Glutamatergic neuron (in vitro differentiated cells): ENCODE results near the gene WDR90. TPM values are rescaled to one million over a fixed set of nuclear protein-coding genes. Genes with fewer than 3 reads are reported as not detected.
A peak's percentile ranks its signal among the peaks of the same experiment; 100 is the strongest.

ENCODE experiments used
- DNase-seq: peaks from one replicate; pipeline ENCODE4 v3.0.0; 2022
- H3K27ac Mint-ChIP-seq: one replicate; pipeline ENCODE4 v1.8.0; 2020; ENCODE audit warnings: mild to moderate bottlenecking, mixed read lengths, inconsistent platforms; ENCODE audit not compliant: unreplicated experiment
- H3K27me3 Mint-ChIP-seq: one replicate; pipeline ENCODE4 v1.8.0; 2020; ENCODE audit warnings: mild to moderate bottlenecking, moderate library complexity, mixed read lengths, inconsistent platforms; ENCODE audit not compliant: unreplicated experiment
- H3K36me3 Mint-ChIP-seq: one replicate; pipeline ENCODE4 v1.8.0; 2020; ENCODE audit warnings: mild to moderate bottlenecking, mixed read lengths, inconsistent platforms; ENCODE audit not compliant: unreplicated experiment
- H3K4me1 Mint-ChIP-seq: one replicate; pipeline ENCODE4 v1.8.0; 2020; ENCODE audit warnings: mild to moderate bottlenecking, low read depth, mixed read lengths, inconsistent platforms; ENCODE audit not compliant: unreplicated experiment
- H3K4me3 Mint-ChIP-seq: one replicate; pipeline ENCODE4 v1.8.0; 2020; ENCODE audit warnings: mild to moderate bottlenecking, mixed read lengths, inconsistent platforms; ENCODE audit not compliant: unreplicated experiment
- H3K9me3 Mint-ChIP-seq: one replicate; pipeline ENCODE4 v1.8.0; 2020; ENCODE audit warnings: mild to moderate bottlenecking, moderate library complexity, mixed read lengths, inconsistent platforms; ENCODE audit not compliant: unreplicated experiment
- total RNA-seq: library from RNA; stranded (reverse); fragmentation: NEBNext Ultra II Directional; extraction: Animal tissue kit (Norgen Biotek cat#: 25700); gene quantifications from one replicate; pipeline ENCODE4 v1.2.1, GENCODE V29; 2021; ENCODE audit not compliant: unreplicated experiment
- TF ChIP-seq, protein P1 (sequence below): fragments of 200-600 bp; sonication (generic); IDR thresholded peaks from one replicate; pipeline ENCODE4 v1.5.0; 2021; ENCODE audit not compliant: partially characterized antibody, unreplicated experiment

The WDR90 gene
- total RNA-seq, 1 donor from 2014 or later = 24.6 TPM

DNA sequence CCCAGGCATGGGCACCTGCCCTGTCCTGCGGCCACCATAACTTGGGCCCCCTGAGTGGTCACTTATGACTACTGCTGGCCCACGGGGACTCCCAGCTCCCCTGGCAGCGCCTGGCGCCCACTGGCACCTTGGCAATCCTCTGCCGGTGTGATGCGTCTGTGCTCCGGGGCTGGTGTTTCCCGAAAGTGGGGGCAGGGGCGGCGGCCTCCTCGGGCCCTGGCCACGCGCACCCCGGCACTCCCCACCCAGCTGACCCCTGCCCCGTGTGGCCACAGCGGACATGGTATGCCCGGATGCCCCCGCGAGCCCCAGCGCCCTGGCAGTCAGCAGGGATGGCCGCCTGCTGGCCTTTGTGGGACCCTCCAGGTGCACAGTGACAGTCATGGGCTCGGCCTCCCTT lies 8.3 kb downstream of the WDR90 start:
- H3K36me3 Mint-ChIP-seq = no peaks in the 10 kb centered on the region
- TF ChIP-seq, protein P1, sequence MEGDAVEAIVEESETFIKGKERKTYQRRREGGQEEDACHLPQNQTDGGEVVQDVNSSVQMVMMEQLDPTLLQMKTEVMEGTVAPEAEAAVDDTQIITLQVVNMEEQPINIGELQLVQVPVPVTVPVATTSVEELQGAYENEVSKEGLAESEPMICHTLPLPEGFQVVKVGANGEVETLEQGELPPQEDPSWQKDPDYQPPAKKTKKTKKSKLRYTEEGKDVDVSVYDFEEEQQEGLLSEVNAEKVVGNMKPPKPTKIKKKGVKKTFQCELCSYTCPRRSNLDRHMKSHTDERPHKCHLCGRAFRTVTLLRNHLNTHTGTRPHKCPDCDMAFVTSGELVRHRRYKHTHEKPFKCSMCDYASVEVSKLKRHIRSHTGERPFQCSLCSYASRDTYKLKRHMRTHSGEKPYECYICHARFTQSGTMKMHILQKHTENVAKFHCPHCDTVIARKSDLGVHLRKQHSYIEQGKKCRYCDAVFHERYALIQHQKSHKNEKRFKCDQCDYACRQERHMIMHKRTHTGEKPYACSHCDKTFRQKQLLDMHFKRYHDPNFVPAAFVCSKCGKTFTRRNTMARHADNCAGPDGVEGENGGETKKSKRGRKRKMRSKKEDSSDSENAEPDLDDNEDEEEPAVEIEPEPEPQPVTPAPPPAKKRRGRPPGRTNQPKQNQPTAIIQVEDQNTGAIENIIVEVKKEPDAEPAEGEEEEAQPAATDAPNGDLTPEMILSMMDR = no peak
- no peaks in the 10 kb centered on the region for H3K9me3 Mint-ChIP-seq
- peaks cover 1% of the 10 kb centered on the region for H3K27me3 Mint-ChIP-seq
- H3K27ac Mint-ChIP-seq = no peak overlapping the region
- H3K4me1 Mint-ChIP-seq = no peaks in the 10 kb centered on the region
- DNase-seq = no peak
- H3K4me3 Mint-ChIP-seq = no peak overlapping the region

DNA sequence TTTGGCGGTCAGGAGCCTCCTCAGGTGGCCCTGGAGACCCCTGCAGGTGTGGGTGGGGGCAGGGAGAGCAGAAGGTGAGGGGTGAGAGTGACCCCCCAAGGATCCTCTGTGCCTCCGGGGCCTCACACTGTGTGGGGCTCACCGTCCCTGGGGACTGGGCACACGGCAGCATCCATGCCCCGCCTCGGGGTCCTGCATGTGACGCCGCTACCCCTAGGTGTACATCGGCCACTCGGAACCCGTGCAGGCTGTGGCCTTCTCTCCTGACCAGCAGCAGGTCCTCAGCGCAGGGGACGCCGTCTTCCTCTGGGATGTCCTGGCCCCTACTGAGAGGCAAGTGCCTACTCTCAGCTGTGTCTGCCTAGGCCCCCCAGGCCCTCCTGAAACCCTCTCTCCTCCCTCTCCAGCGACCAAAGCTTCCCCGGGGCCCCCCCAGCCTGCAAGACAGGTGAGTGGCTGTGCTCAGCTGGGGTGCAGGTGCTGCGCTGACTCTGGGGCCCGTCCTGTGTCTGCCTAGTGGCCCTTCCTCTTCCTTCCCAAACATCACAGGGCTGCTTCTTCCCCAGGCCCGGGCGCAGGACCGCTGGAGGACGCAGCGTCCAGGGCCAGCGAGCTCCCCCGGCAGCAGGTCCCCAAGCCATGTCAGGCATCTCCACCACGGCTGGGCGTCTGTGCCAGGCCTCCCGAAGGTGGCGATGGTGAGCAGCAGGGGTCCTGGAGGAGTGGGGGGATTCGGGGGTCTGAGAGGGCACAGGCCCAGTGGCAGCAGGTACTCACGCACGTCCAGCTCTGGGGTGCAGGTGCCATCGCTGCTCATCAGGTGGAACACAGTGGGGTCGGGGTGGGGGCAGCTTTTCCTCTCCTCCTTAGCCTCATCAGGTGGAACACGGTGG lies 9.8 kb downstream of the WDR90 start:
- Mint-ChIP-seq H3K9me3 (no peaks in the 10 kb centered on the region), H3K27ac (no peak overlapping the region), H3K4me3 (no peak overlapping the region), H3K36me3 (no peaks in the 10 kb centered on the region), H3K4me1 (peaks cover 1% of the 10 kb centered on the region), H3K27me3 (peaks cover 5% of the 10 kb centered on the region)
- no peak for DNase-seq
- TF ChIP-seq, protein P1 = no peak

DNA sequence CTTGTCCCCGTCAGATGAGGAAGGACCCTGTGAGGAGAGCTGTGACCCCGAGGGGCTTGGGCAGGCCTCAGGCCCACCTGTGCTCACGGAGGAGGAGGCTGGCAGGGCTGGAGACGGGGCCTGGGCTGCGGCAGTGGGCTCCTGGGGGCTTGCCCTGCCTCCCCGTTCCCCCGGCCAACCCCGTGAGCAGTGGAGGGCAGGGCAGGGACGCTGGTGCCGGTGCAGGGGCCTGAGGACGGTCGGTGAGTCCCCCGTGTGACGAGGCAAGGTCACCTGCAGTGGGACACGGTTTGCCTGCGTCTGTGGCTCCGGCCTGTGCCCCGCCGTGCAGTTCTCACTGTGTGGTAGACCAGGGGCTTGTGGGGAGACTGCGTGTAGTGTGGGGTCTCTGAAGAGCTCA lies 10.5 kb downstream of the WDR90 start:
- H3K4me3 Mint-ChIP-seq = no peak overlapping the region
- peaks cover 2% of the 10 kb centered on the region for H3K9me3 Mint-ChIP-seq
- TF ChIP-seq, protein P1 = no peak
- no peaks in the 10 kb centered on the region for H3K36me3 Mint-ChIP-seq
- peaks cover 5% of the 10 kb centered on the region for H3K27me3 Mint-ChIP-seq
- no peak for DNase-seq
- H3K27ac Mint-ChIP-seq = no peak overlapping the region
- peaks cover 1% of the 10 kb centered on the region for H3K4me1 Mint-ChIP-seq

DNA sequence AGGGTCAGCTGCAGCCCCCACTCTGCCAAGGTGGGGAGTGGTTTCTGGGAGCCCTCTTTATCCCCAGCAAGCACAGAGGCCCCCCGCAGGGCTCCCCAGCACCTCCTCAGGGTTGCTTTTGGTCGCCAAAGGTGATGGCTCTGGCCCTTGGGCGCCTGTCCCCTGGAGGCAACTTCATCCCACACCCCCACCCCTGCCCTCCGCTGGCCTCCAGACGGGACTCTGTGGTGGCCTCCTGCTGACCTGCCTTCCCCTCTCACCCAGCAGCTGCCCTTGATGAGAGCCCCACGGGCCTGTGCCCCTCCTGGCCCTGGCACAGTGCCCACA lies 10.9 kb downstream of the WDR90 start:
- Mint-ChIP-seq H3K9me3 (peaks cover 2% of the 10 kb centered on the region), H3K27ac (no peak overlapping the region), H3K4me1 (peaks cover 1% of the 10 kb centered on the region), H3K36me3 (no peaks in the 10 kb centered on the region), H3K4me3 (no peak overlapping the region), H3K27me3 (peaks cover 5% of the 10 kb centered on the region)
- TF ChIP-seq, protein P1 = no peak
- no peak for DNase-seq

DNA sequence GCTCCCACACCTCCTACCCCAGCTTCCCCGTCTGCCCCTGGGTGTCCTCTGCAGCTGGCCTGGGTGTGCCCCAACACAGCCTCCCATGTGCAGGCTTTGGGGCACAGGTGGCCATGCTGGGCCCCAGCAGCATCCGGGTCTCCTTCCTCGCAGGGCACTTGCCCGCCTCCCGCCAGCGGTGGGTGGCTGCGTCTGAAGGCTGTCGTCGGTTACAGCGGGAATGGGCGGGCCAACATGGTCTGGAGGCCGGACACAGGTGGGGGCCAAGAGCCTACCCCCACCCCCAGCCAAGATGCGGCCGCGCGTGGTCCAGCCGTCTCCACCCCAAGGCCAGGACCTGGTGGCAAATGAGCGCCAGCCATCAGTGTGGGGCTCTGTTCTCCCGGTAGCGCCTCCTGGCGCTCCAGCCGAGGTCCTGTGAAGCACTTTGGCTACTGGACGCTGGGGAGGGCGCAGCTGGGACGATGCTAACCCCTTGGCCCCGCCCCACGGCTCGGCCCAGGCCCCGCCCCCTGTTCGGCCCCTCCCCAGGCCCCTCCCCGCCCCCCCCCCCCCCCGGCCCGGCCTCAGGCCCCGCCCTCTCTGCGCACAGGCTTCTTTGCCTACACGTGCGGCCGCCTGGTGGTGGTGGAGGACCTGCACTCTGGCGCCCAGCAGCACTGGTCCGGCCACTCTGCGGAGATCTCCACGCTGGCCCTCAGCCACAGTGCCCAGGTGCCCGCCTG lies 11.5 kb downstream of the WDR90 start:
- DNase-seq = peak; percentile 94
- Mint-ChIP-seq H3K4me1 (peaks cover 1% of the 10 kb centered on the region), H3K27me3 (peaks cover 5% of the 10 kb centered on the region), H3K4me3 (no peak overlapping the region), H3K9me3 (peaks cover 2% of the 10 kb centered on the region), H3K36me3 (no peaks in the 10 kb centered on the region), H3K27ac (no peak overlapping the region)
- TF ChIP-seq, protein P1 = peak; percentile 79
